GM15510 (cell line): ENCODE data around the gene GPRC5B.

Experiments
- POLR2A ChIP-seq: IDR thresholded peaks from 3 replicates; pipeline ENCODE4 v1.6.1; 2011; ENCODE audit warnings: borderline replicate concordance; ENCODE audit not compliant: insufficient read length; ENCODE audit errors: extremely low read depth

GPRC5B gene

GRCh38 chr16:19833176-19833575 is 51.5 kb downstream of the GPRC5B start:
- TF ChIP-seq POLR2A = no peak

- TF ChIP-seq POLR2A = no peak
These were observed 53.0 kb downstream of the GPRC5B start for GRCh38 chr16:19831678-19832077.

GRCh38 chr16:19830902-19831560 is 53.6 kb downstream of the GPRC5B start:
- TF ChIP-seq POLR2A = no peak

- TF ChIP-seq POLR2A = no peak
These were observed 54.6 kb downstream of the GPRC5B start for GRCh38 chr16:19829844-19830692.

- TF ChIP-seq POLR2A = no peak
These were observed 60.4 kb downstream of the GPRC5B start for GRCh38 chr16:19824216-19824615.

GRCh38 chr16:19823322-19823721 is 61.3 kb downstream of the GPRC5B start:
- no peak for TF ChIP-seq POLR2A

- TF ChIP-seq POLR2A = no peak
These were observed 62.1 kb downstream of the GPRC5B start for GRCh38 chr16:19822533-19822932.

GRCh38 chr16:19817875-19818274 is 66.8 kb downstream of the GPRC5B start:
- no peak for TF ChIP-seq POLR2A

GRCh38 chr16:19817122-19817521 is 67.5 kb downstream of the GPRC5B start:
- no peak for TF ChIP-seq POLR2A

GRCh38 chr16:19815418-19815817 is 69.2 kb downstream of the GPRC5B start:
- no peak for TF ChIP-seq POLR2A

GRCh38 chr16:19812986-19813385 is 71.7 kb downstream of the GPRC5B start:
- TF ChIP-seq POLR2A = no peak

- no peak for TF ChIP-seq POLR2A
These were observed 73.6 kb downstream of the GPRC5B start for GRCh38 chr16:19810817-19811731.

- no peak for TF ChIP-seq POLR2A
These were observed 75.0 kb downstream of the GPRC5B start for GRCh38 chr16:19809693-19810092.

- TF ChIP-seq POLR2A = no peak
These were observed 75.5 kb downstream of the GPRC5B start for GRCh38 chr16:19809121-19809635.
